COR-L47 (cell line): ENCODE results near the gene PTGR3.

Source experiments
- DNase-seq: peaks from one replicate; lab custom pipeline; 2025; lab: John Stamatoyannopoulos, UW

The PTGR3 gene

GRCh38 chr18:75214766-75215510 lies 6.0 kb upstream of the PTGR3 start:
- no peak for DNase-seq

GRCh38 chr18:75214332-75214690 lies 5.4 kb upstream of the PTGR3 start:
- no peak for DNase-seq

- DNase-seq, result peak; percentile 74
These were observed 4.8 kb upstream of the PTGR3 start for GRCh38 chr18:75213611-75214331.

DNA sequence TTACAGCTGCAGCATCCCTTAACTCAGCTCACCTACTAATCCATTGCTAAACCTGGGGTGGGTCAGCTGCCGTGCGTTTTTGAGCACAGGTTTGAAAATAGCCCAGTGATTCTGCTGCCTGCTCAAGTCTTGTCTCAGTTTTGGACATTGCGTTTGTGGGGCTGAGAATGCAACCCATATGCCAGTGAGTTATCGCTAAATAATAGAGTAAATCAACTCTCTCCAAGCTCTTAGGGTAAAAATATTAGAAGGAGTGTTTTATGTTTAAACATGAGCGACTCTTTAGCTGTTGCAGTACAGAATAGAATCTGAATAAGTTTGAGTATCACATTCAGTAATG lies 3.8 kb upstream of the PTGR3 start:
- no peak for DNase-seq

GRCh38 chr18:75211953-75212750 lies 3.2 kb upstream of the PTGR3 start:
- DNase-seq, result peak; percentile 47

- no peak for DNase-seq
These were observed 2.6 kb upstream of the PTGR3 start for GRCh38 chr18:75211626-75211952.

DNA sequence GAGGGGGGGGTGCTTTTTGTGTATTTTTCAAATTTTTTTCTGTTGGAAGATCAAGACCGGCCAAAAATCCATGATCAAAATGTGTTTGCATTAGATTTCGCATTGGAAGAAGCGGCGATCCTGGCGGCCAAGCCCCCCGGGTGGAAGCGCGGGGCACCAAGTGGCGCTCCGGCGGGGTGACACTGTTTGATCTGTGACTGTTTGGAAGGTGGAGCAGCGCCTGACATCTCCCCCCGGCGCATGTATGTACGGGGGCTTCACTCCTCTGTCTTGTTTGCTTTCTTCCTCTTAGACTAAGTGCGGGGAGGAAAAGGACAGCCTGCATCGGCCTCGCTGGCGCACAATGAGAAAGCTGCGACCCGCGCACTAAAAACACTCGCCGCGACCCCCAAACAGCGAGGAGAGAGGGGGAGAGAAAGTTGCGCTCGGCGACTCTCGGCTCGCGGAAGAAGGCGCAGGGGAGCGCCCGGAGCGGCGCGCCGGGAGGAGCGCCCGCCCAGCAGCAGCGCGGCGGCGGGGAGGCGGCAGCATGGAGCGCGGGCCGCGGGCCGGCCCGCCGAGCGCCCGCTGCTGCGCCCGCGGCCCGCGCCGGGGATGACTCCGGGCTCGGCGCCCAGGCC lies 2.2 kb upstream of the PTGR3 start:
- no peak for DNase-seq

GRCh38 chr18:75210274-75211001 lies 1.5 kb upstream of the PTGR3 start, which contains the start of gene TSHZ1:
TSHZ1 (plus strand) TSS chr18:75210797; CDS start chr18:75211877, 1,080 bp downstream.
- DNase-seq, result peak; percentile 91

DNA sequence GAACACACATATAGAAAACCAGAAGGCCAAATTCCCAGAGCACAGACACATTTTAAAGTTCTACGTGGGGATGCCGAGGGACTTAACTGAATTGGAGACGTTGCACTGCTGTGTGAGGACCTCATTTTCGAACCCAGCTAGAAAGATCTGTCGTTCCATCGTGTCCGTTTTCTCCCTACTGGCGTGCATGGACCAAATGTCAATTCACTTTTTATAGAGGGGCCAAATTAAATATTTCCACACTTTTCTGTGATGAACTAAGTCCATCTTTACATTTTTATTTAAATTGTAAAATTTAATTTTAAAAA lies 966 bp upstream of the PTGR3 start:
- DNase-seq, result peak; percentile 39

GRCh38 chr18:75208836-75209128 lies 157 bp downstream of the PTGR3 start:
- DNase-seq, result no peak

DNA sequence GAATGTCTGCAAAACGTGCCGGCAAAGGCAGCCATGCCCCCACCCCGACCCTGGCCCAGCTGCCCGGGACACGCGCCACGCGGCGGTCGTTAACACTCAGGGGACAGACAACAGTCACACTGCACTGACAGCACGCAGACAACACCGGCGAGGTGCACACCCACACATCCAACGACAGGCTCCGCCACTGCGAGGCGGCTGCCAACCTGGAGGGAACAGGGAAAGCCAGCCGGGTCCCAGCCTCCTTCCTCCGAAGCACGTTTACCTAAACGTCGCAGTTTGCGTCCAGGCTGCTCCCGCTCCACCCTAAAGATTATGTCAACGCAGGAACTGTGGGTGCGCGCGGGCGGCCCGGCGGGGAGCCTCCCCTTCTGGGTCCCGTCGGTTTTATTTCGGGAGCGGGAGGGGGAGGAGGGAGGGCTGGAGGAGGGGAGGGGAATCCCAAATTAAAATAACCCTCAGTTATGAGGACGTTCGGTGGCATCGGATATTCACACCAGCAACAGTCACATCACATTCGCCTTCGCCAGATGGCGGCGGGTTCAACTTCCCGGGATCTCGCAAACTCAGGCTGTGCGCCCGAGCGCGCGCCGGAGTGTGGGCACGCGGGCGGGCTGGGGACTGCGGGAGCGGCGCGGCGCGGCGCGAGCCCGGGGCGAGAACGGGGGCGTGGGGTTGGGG lies 644 bp downstream of the PTGR3 start:
- peak; percentile 72 for DNase-seq

- DNase-seq, result no peak
These were observed 1.4 kb downstream of the PTGR3 start for GRCh38 chr18:75207310-75208154.

DNA sequence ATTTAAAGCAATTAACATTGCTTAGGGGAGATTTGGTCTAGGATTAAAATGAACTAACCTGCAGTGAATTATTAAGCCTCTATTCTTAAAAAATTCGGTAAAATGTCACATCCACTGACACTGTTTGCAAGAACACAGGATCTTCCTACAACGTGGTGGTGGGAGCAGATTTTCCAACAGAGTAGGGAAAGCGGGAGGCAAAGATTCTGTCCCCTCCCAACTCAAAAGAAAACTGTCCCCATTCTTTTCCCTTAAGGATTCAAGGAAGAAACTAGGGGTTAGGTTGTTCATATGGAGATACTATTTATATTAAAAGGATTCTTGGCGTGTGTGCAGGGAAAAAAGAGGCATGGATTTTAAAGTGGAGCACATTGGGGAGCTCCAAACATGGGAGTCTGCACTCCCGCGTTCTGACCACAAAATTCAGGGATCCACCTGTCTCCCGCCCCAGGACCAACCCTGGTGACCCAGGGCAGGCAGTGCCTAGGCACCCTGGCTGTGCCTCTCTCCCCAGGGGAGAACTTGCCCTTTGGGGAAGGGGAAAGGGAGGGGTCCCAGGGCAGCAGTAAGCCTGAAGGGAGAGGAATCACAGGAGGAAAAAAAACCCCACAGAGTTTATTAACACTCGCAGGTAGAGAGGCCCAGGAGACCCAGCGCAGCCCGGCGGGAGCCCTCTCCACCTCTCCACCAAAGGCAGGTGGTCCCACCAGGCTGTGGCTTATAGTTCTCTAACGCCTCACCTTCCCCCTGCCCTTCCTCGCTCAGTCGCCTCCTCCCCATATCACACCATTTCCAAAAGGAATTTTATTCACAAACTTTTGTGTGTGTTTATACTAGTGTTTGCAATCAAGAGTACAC lies 2.3 kb downstream of the PTGR3 start:
- DNase-seq, result no peak

DNA sequence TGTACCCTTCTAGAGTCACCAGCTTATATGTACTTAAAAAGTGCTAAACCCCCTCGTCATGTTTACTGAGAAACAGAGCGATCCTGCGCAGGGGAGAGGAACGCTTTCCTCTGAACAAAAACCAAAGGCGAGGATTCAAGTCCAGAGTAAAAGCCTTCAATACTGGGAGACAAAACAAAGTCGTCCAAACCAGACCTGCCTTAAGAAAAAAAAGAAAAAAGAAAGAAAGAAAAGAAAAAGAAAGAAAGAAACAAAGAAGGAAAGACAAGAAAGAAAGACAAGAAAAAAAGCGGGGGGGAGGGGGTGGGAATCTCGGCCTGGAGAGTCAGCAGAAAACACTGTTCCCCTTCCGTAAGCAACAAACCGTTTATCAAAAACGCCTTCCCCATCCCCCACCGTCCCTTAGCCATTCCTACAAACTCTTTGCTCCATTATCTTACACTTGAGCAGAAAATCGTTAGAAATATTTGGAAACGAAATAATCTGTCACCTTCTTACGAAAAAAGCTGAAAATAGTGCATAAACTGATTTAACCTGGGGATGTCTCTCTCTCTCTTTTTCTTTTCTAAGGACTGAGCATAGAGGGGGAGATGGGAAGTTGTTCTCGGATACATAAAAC lies 3.3 kb downstream of the PTGR3 start:
- DNase-seq, result no peak

DNA sequence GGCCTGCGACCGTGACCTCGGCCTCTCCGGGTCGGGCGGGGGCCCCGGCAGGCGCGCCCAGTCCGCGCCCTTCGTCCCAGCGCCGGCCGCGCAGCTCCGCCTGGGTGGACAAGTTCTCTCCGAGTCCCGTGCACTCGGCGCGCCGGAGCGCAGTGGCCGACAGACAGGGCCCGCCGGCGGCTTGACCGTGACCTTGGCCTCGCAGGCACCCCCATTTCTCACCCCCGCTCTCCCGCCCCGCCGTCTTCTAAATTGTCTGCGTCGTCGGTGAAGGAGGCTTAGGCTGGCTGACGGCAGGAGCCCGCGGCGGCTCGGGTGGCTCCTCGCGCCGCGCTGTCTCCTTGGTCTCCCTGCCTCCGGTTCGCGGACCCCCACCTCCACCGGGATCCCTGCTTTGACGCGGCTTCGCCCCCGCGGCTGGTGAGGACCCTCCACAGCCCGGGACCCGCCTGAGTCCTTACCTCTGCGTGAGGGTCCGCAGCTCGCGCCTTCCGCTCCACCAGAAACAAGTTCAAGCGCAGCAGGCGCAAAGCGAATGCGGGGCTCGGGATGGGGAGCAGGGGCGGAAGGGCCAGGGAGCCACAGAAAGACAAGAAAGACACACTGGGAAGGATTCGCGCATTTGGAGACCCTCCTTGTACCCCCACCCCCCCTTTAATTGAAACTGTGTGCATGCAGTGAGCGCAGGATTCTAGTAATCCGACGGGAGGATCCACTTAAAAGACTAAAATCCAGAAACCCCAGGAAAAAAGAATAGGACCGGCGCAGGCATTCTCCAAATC lies 4.0 kb downstream of the PTGR3 start:
- DNase-seq, result no peak

DNA sequence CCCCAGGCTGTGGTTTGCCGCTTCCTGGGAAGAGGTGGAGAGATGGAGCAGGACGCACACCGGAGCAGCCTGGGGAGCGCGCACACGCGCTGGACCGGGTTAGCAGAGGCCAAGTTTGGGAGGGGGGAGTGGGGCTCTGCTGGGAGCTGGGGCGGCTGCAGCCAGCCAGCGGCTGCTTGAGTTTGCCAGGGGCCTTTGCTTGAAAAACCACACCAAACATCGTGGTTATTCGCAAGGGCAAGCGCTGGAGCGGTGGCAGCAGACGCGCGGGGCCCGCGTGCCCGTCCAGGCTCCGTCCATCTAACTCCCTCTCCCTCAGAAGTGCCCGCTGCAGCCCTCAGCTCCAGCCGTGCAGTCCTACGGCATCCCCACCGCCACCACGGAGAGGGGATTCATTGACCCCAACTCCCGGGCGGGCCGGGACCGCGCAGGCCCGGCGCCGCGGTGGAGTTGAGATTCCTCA lies 4.6 kb downstream of the PTGR3 start:
- no peak for DNase-seq

DNA sequence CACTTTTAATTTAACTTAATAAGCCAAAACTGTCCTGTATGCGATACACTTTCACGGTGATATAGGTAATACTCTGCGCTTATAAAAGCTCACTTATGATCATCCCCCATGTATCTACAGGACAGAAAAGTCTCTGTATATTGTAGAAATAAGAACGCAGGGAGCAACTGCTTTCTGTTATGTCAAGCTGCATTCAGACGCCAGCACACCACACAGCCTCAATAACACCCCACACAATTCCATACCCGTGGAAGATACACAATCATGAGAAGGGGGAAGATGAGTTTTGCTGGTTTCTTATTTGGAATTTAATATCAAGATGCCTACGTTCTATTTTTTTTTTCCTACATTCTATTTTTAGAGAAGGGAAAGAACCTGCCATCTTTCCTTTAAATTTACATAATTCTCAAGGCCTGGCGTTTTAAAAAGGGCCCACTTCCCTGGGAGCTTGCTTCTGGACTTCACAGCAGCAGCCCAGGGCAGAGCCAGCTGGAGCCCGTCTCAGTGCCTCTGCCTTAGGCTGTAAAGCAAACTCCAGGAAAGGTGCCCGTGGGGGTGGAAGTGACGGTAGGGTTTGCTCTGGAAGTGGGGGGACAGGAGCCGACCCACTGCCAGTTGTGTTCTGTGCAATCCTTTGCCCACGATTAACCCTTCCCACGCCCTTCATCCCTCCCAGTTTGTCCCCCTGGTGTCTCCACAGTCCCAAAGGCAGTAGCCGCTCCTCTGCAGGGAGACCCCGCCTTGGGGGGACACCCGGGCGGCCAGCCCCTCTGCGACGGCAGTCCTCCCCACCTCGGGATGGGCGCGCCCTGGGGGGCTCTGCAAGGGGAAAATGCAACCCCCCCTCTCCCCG lies 5.3 kb downstream of the PTGR3 start:
- no peak for DNase-seq
